ENCODE measurements around the gene STK11.

DNA sequence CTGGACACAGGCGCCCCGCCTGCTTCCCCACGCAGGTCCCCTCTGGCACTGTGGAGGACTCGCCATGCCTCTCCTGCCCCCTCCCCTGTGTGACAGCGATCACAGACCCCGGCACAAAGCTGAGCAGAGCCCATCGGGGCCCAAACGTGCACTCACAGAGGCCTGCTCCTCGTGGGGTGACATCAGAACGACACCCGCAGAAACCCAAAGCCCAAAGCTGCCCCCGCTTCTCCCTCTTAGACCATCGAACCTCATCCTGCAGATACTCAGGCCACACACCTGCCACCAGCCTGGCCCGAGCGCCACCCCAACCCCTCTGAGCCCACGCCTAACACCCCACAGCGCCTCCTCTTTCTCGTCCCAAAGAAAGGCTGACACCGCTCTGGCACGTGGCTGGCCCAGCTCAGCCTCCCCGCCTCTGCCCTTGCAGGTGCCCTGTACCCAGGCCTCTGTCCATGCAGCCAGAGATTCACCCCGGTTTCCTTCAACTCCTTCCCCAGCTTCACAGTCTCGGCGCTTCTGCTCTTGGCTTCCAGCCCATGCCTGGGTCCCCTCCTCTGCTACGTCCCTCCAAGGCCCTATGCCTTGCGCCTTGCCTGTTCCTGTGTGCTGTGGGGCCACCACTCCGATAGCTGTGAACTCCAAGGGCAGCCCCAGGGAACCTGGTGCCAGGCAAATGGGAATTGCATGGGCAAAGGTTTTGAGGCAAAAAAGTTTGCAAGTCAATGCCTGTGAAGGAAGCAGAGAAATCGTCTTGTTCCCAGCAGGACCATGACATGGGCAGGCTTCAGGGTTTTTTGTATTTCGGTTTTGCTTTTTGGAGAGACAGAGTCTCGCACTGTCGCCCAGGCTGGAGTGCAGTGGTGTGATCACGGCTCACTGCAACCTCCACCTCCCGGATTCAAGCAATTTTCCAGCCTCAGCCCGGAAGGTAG is 33.1 kb downstream of the STK11 start:
- TF ChIP-seq, protein P1, sequence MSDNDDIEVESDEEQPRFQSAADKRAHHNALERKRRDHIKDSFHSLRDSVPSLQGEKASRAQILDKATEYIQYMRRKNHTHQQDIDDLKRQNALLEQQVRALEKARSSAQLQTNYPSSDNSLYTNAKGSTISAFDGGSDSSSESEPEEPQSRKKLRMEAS (IDR thresholded peaks at IDR 0.05; ENCODE audit: low read depth, low read length) = no peak
- no peak for TF ChIP-seq CTCF (IDR thresholded peaks at IDR 0.05; ENCODE audit: low read depth, low read length)

All from NB4 (cell line).